Pancreas (tissue), 10 donors: ENCODE results near the gene CD207. TPM values are rescaled to one million over a fixed set of nuclear protein-coding genes. Genes with fewer than 3 reads are reported as not detected.

Experiments used
- ATAC-seq, 4 donors: fragments of 200-7000 bp; cut with Tn5 transposase; one replicate each; pipeline versions ENCODE4 v1.8.0 to v1.9.1; 2020; ENCODE audit warnings: mild to moderate bottlenecking in 4 of 4, moderate library complexity in 4 of 4
- DNase-seq, 6 donors: peaks; one replicate each; pipeline ENCODE4 v3.0.0-alpha.2; 2020
- FAIRE-seq: peaks from 2 replicates; lab custom pipeline; 2012; peaks lifted over from hg19 to GRCh38; lab: Jason Lieb, UNC
- H3K27ac ChIP-seq, 4 donors: fragments of 200-600 bp; sonication (generic); 1 replicate in 3 of 4; 2 replicates in 1 of 4; pipeline versions ENCODE4 v1.5.0 to v1.8.0; 2020
- H3K27me3 ChIP-seq, 4 donors: fragments of 200-600 bp; one replicate each; pipeline ENCODE4 v1.8.0; 2021
- H3K36me3 ChIP-seq, 3 donors: fragments of 200-600 bp; sonication (generic) in 1 of 3; one replicate each; pipeline versions ENCODE4 v1.5.0 to v1.8.0; 2020 to 2021
- H3K4me1 ChIP-seq, 3 donors: fragments of 200-600 bp; one replicate each; pipeline ENCODE4 v1.8.0; 2021
- H3K4me3 ChIP-seq, 4 donors: fragments of 200-600 bp; sonication (generic) in 2 of 4; one replicate each; pipeline versions ENCODE4 v1.5.0 to v1.8.0; 2020 to 2021
- H3K9me3 ChIP-seq, 4 donors: fragments of 200-600 bp; one replicate each; pipeline ENCODE4 v1.8.0; 2021
- CTCF ChIP-seq, 4 donors: fragments of 200-600 bp; sonication (generic) in 3 of 4; IDR thresholded peaks; one replicate each; pipeline versions ENCODE4 v1.5.0 to v1.8.0; 2021; ENCODE audit warnings: antibody characterized with exemption in 4 of 4
- WGBS, 2 donors: extraction: QIAGEN DNeasy Blood & Tissue Kit; methylation state at CpG; one replicate each; pipeline ENCODE4 v1.1.7; 2013; 5-methylcytosine and 5-hydroxymethylcytosine counted together
- intact Hi-C, 3 donors: fragments of 100-400 bp; cut with DNase I; formaldehyde crosslinking; loops; one replicate each; pipeline versions ENCODE4 v1.11.1 to v1.14.2; 2022
- polyA plus RNA-seq, 2 donors: library from polyadenylated mRNA; stranded (reverse); fragments of 200-250 nt; gene quantifications; one replicate each; pipeline ENCODE4 v1.2.3, GENCODE V29; 2013
- total RNA-seq, 6 donors: library from RNA; stranded (reverse); fragmentation: NEBNext Ultra II Directional in 4 of 6; extraction: Animal tissue kit (Norgen Biotek cat#: 25700) in 4 of 6; gene quantifications; one replicate each; pipeline versions ENCODE4 v1.2.1 to v1.2.4, GENCODE V29; 2021 to 2023
- donor health status: healthy with polysubstance abuse.
- donor health status: DM: no; HTN: no; CAD: no; lungs with moderate emphysema.
- donor health status: DM: no; HTN: no; CAD: no.
- donor health status: control.
- donor health status: control.
- donor health status: Bipolar disorder and iron deficiency.
- donor health status: DM: yes; HTN: yes; CAD: no.
- donor health status: DM: no; HTN: no; CAD: no.
- donor health status: DM: no; HTN: no; CAD: no.
- donor health status: DM: yes; HTN: yes; CAD: no.

CD207 gene
- total and polyA plus RNA-seq, 8 donors: 0.09 to 0.34 (median 0.15) TPM; not detected in 2

- TF ChIP-seq CTCF (IDR thresholded peaks at IDR 0.05): no peak
- Histone ChIP-seq H3K36me3 (no peaks in the 10 kb centered on the region), H3K4me3 (no peak overlapping the region), H3K9me3 (no peaks in the 10 kb centered on the region), H3K27me3 (no peaks in the 10 kb centered on the region), H3K4me1 (no peaks in the 10 kb centered on the region), H3K27ac (no peak overlapping the region)
- WGBS, 2 donors: 77 to 84% methylated on average over 4 of the region's 4 CpGs
- FAIRE-seq (no peak), DNase-seq (no peak), ATAC-seq (no peak)
- intact Hi-C loops: no loop called here
Observed at GRCh38 chr2:70826696-70827350, 8.8 kb downstream of the CD207 start.

- Histone ChIP-seq H3K4me3 (no peak overlapping the region), H3K27ac (no peak overlapping the region), H3K36me3 (no peaks in the 10 kb centered on the region), H3K4me1 (no peaks in the 10 kb centered on the region), H3K27me3 (no peaks in the 10 kb centered on the region), H3K9me3 (no peaks in the 10 kb centered on the region)
- no peak for DNase-seq
- intact Hi-C loops: no loop called here
- 83 to 91% methylated on average over 5 of the region's 5 CpGs for WGBS, 2 donors
- no peak for FAIRE-seq
- no peak for TF ChIP-seq CTCF (IDR thresholded peaks at IDR 0.05)
- ATAC-seq: no peak
Observed at GRCh38 chr2:70823249-70823648, 12.4 kb downstream of the CD207 start.

GRCh38 chr2:70822843-70823242 lies 12.8 kb downstream of the CD207 start:
- intact Hi-C loops: no loop called here
- H3K4me3 ChIP-seq: no peak overlapping the region
- FAIRE-seq (no peak), ATAC-seq (no peak), DNase-seq (no peak)
- no peaks in the 10 kb centered on the region for H3K27me3 ChIP-seq
- no peaks in the 10 kb centered on the region for H3K36me3 ChIP-seq
- no peaks in the 10 kb centered on the region for H3K4me1 ChIP-seq
- 76 to 90% methylated on average over 8 of the region's 8 CpGs for WGBS, 2 donors
- no peaks in the 10 kb centered on the region for H3K9me3 ChIP-seq
- H3K27ac ChIP-seq: no peak overlapping the region
- no peak for TF ChIP-seq CTCF (IDR thresholded peaks at IDR 0.05)

GRCh38 chr2:70820499-70820898 lies 15.1 kb downstream of the CD207 start, which contains the start of gene CLEC4F:
Gene CLEC4F (minus strand): TSS chr2:70820599. CDS start chr2:70820523, 76 bp downstream.
- ATAC-seq (no peak), DNase-seq (no peak), FAIRE-seq (no peak)
- 81 to 83% methylated on average over 7 of the region's 7 CpGs for WGBS, 2 donors
- no peak within 1 kb of the TSS for H3K27ac ChIP-seq
- H3K27me3 ChIP-seq: no peaks in the 10 kb centered on the region
- no peaks in the 10 kb centered on the region for H3K4me1 ChIP-seq
- no peak for TF ChIP-seq CTCF (IDR thresholded peaks at IDR 0.05)
- no peaks in the 10 kb centered on the region for H3K36me3 ChIP-seq
- H3K4me3 ChIP-seq: no peak within 1 kb of the TSS
- intact Hi-C loops: no loop called here
- H3K9me3 ChIP-seq: no peaks in the 10 kb centered on the region

GRCh38 chr2:70817284-70817954 lies 18.2 kb downstream of the CD207 start:
- intact Hi-C loops: no loop called here
- Histone ChIP-seq H3K9me3 (no peaks in the 10 kb centered on the region), H3K27me3 (no peaks in the 10 kb centered on the region), H3K4me3 (no peak overlapping the region), H3K4me1 (no peaks in the 10 kb centered on the region), H3K36me3 (no peaks in the 10 kb centered on the region), H3K27ac (no peak overlapping the region)
- DNase-seq: no peak
- TF ChIP-seq CTCF (IDR thresholded peaks at IDR 0.05): no peak
- WGBS, 2 donors: 82 to 91% methylated on average over 3 of the region's 3 CpGs
- FAIRE-seq: no peak
- no peak for ATAC-seq
